Effector memory CD4-positive, alpha-beta T cell (primary cell): ENCODE measurements around the gene TOMM22.

ENCODE experiments used
- DNase-seq, 3 donors: peaks; one replicate each; pipeline ENCODE4 v3.0.0-alpha.2; 2020
- H3K27ac ChIP-seq: 2 replicates; pipeline ENCODE4 v1.7.0; 2013; ENCODE audit warnings: mild to moderate bottlenecking, low read length, moderate library complexity; ENCODE audit not compliant: insufficient read depth, poor library complexity, severe bottlenecking
- H3K27me3 ChIP-seq: replicated peaks from 2 replicates; pipeline ENCODE4 v1.7.0; 2013; ENCODE audit warnings: mild to moderate bottlenecking, low read length; ENCODE audit not compliant: insufficient read depth, control insufficient read depth, poor library complexity, severe bottlenecking
- H3K36me3 ChIP-seq: 2 replicates; pipeline ENCODE4 v1.7.0; 2013; ENCODE audit warnings: mild to moderate bottlenecking, low read length, moderate library complexity; ENCODE audit not compliant: control insufficient read depth, insufficient read depth
- H3K4me1 ChIP-seq: 2 replicates; pipeline ENCODE4 v1.7.0; 2013; ENCODE audit warnings: low read length, mild to moderate bottlenecking; ENCODE audit not compliant: control insufficient read depth, insufficient read depth, poor library complexity, severe bottlenecking
- H3K4me3 ChIP-seq: 2 replicates; pipeline ENCODE4 v1.7.0; 2013; ENCODE audit warnings: low read length, low read depth, mild to moderate bottlenecking; ENCODE audit not compliant: insufficient read depth, poor library complexity, severe bottlenecking
- H3K9me3 ChIP-seq: 2 replicates; pipeline ENCODE4 v1.7.0; 2013; ENCODE audit warnings: mild to moderate bottlenecking, low read length, moderate library complexity; ENCODE audit not compliant: control insufficient read depth

Gene TOMM22

DNA sequence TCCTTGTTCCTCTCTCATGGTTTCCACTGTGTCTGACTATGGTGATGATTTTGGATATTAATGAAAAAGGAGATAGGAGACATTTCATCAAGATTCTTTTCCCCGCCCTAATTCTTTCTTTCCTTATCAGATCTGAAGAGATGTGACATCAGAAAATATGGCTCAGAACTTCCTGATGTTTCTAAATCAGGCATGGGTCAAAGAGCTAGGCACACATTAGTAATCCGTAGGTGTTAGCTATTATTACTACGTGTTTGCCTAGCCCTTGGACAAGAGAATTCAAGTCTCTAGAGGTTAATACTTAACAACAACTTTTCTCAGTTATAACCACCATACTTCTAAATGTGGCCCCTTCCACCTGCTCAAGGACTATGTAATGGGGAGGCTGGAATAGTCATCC, 13.2 kb downstream of the TOMM22 start:
- Histone ChIP-seq H3K4me1 (peaks cover 26% of the 10 kb centered on the region), H3K27me3 (no peaks in the 10 kb centered on the region), H3K27ac (no peak overlapping the region), H3K4me3 (no peak overlapping the region), H3K36me3 (peaks cover 6% of the 10 kb centered on the region), H3K9me3 (no peaks in the 10 kb centered on the region)
- no peak for DNase-seq

GRCh38 chr22:38696606-38697424, 15.1 kb downstream of the TOMM22 start:
- peak in 1 of 3 donors; percentile 16 for DNase-seq
- Histone ChIP-seq H3K4me1 (peaks cover 36% of the 10 kb centered on the region), H3K27ac (peak overlapping the region; percentile 30), H3K4me3 (no peak overlapping the region), H3K27me3 (no peaks in the 10 kb centered on the region), H3K36me3 (peaks cover under 1% of the 10 kb centered on the region), H3K9me3 (no peaks in the 10 kb centered on the region)

- DNase-seq, result no peak
- no peak overlapping the region for H3K4me3 ChIP-seq
- H3K27ac ChIP-seq, result peak overlapping the region; percentile 26
- no peaks in the 10 kb centered on the region for H3K9me3 ChIP-seq
- H3K4me1 ChIP-seq, result peaks cover 37% of the 10 kb centered on the region
- H3K36me3 ChIP-seq, result no peaks in the 10 kb centered on the region
- H3K27me3 ChIP-seq, result no peaks in the 10 kb centered on the region
Observed at GRCh38 chr22:38697425-38698089, 15.8 kb downstream of the TOMM22 start.

- H3K9me3 ChIP-seq, result no peaks in the 10 kb centered on the region
- H3K36me3 ChIP-seq, result no peaks in the 10 kb centered on the region
- H3K27me3 ChIP-seq, result no peaks in the 10 kb centered on the region
- DNase-seq, result no peak
- peak overlapping the region; percentile 98 for H3K27ac ChIP-seq
- H3K4me3 ChIP-seq, result no peak overlapping the region
- H3K4me1 ChIP-seq, result peaks cover 37% of the 10 kb centered on the region
Observed at GRCh38 chr22:38698407-38699094, 16.8 kb downstream of the TOMM22 start.

GRCh38 chr22:38699143-38699542, 17.4 kb downstream of the TOMM22 start:
- DNase-seq, result no peak
- Histone ChIP-seq H3K27me3 (no peaks in the 10 kb centered on the region), H3K4me1 (peaks cover 37% of the 10 kb centered on the region)

DNA sequence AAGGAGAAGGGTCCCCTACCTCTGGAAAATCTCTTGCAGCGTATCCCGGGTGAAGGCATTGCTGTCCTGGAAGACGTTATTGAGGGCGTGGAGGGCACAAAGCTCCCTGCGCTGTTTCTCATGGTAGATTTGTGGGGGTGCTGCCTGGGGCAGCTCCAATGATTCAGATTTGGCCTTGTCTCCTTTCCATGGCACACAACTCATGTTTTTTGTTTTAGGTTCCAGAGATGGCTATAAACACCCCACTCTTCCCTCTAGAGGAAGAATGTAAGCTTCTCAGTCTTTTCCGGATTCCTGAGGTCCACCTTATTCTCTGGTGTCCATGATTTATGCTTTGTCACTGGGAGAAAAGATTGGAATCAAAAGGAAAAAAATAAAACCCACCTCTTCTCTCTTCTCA, 18.0 kb downstream of the TOMM22 start:
- peak overlapping the region; percentile 98 for H3K27ac ChIP-seq
- H3K9me3 ChIP-seq, result no peaks in the 10 kb centered on the region
- peak overlapping the region; percentile 71 for H3K4me3 ChIP-seq
- peaks cover 41% of the 10 kb centered on the region for H3K4me1 ChIP-seq
- H3K36me3 ChIP-seq, result no peaks in the 10 kb centered on the region
- no peak for DNase-seq
- no peaks in the 10 kb centered on the region for H3K27me3 ChIP-seq

More at GRCh38 chr22:38699143-38699542, 17.4 kb downstream of the TOMM22 start:
- no peaks in the 10 kb centered on the region for H3K9me3 ChIP-seq
- H3K27ac ChIP-seq, result peak overlapping the region; percentile 98
- H3K4me3 ChIP-seq, result peak overlapping the region; percentile 71
- no peaks in the 10 kb centered on the region for H3K36me3 ChIP-seq

- no peaks in the 10 kb centered on the region for H3K36me3 ChIP-seq
- H3K9me3 ChIP-seq, result no peaks in the 10 kb centered on the region
- peak in 1 of 3 donors; percentile 12 for DNase-seq
- H3K4me3 ChIP-seq, result peak overlapping the region; percentile 71
- no peaks in the 10 kb centered on the region for H3K27me3 ChIP-seq
- H3K27ac ChIP-seq, result peak overlapping the region; percentile 98
- H3K4me1 ChIP-seq, result peaks cover 45% of the 10 kb centered on the region
Observed at GRCh38 chr22:38700270-38700788, 18.6 kb downstream of the TOMM22 start.

DNA sequence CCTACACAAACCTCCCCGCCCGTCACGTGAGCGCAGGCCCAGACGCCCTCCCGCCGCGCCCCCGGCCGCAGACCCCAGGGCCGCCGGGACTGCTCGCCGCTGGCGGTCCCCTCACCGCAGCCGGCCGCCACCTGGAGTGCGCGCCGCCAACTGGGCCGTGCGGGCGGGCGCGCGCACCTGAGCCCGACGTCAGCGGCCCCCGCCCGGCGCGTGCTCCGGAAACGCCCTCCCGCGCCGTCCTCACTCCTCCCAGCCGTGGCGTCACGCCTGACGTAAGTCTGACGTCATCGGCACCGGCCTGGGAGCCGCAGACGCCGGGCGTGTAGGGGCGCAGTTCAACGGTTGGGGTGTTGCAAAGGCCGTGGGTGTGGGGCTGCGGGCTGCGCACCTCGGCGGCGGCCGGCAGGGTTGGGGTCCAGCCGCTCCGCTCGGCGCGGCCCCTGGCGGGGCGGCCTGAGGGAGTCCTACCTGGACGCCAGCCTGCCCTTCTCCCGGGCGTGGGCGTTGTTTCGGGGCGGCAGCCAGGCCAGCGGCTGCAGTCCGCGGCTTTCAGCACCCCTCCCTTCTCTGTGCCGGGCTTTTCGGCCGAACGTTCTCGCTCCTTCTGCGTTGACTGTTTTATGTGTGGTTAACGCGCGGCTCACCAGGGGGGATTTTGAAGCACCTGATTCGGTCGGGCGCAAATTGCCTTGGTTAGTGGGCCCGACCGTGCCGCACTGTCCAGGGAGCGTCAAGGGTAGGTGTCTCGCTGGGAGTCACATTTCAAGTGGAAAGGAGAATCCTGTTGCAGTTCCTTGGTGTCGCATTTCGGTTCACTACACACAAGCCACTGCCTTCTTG, 19.3 kb downstream of the TOMM22 start, which contains the start of gene JOSD1:
JOSD1 (minus strand) TSS at position 155 of the 840 bp plus-strand sequence. CDS start 956 bp downstream, outside the sequence.
- peak; percentile 96 to 99 (median 98) for DNase-seq
- Histone ChIP-seq H3K4me3 (peak within 1 kb of the TSS; percentile 83), H3K4me1 (peaks cover 45% of the 10 kb centered on the region), H3K9me3 (no peaks in the 10 kb centered on the region), H3K36me3 (no peaks in the 10 kb centered on the region), H3K27ac (peak within 1 kb of the TSS; percentile 98), H3K27me3 (no peaks in the 10 kb centered on the region)

- peak overlapping the region; percentile 60 for H3K27ac ChIP-seq
- peaks cover 34% of the 10 kb centered on the region for H3K4me1 ChIP-seq
- H3K9me3 ChIP-seq, result no peaks in the 10 kb centered on the region
- no peaks in the 10 kb centered on the region for H3K27me3 ChIP-seq
- H3K36me3 ChIP-seq, result no peaks in the 10 kb centered on the region
- H3K4me3 ChIP-seq, result peak overlapping the region; percentile 24
- DNase-seq, result no peak
Observed at GRCh38 chr22:38704654-38705234, 23.0 kb downstream of the TOMM22 start.
